Fibroblast of gingiva (primary cell): ENCODE results near the gene PTX4.

Source experiments
- DNase-seq: peaks from one replicate; pipeline ENCODE4 v3.0.0-alpha.2; 2011; ENCODE audit warnings: low read depth

PTX4 gene

GRCh38 chr16:1500465-1501150 lies 11.9 kb upstream of the PTX4 start:
- no peak for DNase-seq

GRCh38 chr16:1499756-1500464 lies 11.2 kb upstream of the PTX4 start:
- no peak for DNase-seq

- no peak for DNase-seq
These were observed 10.3 kb upstream of the PTX4 start for GRCh38 chr16:1498899-1499676.

- DNase-seq: no peak
These were observed 8.4 kb upstream of the PTX4 start for GRCh38 chr16:1497014-1497598.

DNA sequence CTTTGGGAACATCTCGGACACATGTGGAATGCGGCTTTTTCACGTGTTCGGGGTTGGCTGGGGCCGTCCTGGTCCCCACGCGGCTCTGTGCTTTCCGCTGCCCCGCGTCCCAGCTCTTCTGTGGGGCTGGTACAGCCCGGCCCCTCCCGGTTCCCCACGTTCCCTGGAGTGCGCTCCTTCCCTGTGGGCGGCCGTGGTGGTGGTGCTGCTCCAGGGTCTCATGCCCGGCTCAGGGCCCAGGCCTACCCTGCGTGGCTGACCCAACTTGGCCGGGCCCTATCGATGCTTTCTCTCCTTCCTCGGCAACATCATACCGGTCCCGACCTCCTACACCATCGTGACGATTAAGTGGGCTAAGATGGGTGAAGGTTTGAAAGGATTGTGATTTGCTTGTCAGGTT lies 7.7 kb upstream of the PTX4 start:
- no peak for DNase-seq

DNA sequence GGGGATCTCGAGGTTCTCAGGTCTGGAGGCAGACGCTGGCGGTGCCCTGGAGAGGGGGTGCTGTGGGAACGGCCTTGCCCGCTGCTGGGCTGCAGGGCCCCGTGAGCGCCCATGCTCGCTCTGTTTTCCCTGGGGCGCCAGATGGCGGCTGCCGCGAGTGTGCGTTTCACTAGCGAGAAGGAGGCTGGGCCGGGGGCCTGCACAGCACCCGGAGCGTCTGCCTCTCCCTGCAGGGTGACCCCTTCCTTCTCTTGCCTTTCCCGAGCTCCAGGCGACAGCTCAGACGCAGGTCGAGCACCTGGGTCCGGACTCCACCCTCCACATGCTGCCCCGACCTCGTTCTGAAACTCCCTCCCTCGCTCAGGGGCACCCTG lies 7.1 kb upstream of the PTX4 start:
- DNase-seq: no peak

DNA sequence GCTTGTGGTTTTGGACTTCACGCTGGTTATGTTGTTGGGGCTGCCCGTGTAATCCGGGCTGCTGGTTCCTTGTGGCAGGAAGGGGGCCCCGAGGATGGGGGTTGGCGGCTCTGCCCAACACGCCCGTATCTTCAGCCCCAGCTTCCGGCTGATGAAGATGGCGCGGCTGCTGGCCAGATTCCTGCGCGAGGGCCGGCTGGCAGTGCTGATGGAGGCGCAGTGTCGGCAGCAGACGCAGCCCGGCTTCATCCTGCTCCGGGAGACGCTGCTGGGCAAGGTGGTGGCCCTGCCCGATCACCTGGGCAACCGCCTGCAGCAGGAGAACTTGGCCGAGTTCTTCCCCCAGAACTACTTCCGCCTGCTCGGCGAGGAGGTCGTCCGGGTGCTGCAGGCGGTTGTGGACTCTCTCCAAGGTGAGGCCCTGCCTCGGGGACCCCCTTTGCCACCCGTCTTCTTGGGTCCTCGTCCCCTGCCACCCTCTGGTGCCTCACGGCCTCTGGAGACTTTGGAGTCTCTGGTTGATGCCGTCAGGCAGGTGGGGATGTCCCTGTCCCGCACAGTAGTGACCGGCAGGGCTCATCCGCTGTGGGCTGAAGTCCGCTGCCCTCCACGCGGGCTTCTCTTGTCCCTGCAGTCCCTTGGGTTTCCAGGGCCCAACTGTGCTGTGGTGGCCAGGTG lies 6.6 kb upstream of the PTX4 start:
- DNase-seq: no peak

GRCh38 chr16:1494711-1495110 lies 6.0 kb upstream of the PTX4 start:
- DNase-seq: no peak

DNA sequence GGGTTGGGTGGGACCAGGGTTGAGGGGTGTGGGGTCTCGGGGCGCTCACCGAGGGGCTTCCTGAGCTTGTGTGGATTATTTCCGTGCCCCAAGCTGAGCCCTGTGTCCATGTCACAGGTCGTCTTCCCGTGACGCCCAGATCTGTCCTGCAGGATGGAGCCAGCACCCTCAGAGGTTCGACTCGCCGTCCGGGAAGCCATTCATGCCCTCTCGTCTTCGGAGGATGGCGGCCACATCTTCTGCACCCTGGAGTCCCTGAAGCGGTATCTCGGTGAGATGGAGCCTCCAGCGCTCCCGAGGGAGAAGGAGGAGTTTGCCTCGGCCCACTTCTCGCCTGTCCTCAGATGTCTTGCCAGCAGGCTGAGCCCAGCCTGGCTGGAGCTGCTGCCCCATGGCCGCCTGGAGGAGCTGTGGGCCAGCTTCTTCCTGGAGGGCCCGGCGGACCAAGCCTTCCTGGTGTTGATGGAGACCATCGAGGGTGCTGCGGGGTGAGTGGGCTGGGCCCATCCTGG lies 5.4 kb upstream of the PTX4 start:
- DNase-seq: peak; percentile 83

- DNase-seq: no peak
These were observed 5.0 kb upstream of the PTX4 start for GRCh38 chr16:1493746-1494094.

GRCh38 chr16:1492923-1493745 lies 4.4 kb upstream of the PTX4 start, which contains the start of gene TELO2:
Gene TELO2 (plus strand): TSS chr16:1493360. CDS start chr16:1494282, 922 bp downstream.
- peak; percentile 65 for DNase-seq

- no peak for DNase-seq
These were observed 3.6 kb upstream of the PTX4 start for GRCh38 chr16:1492082-1492922.

DNA sequence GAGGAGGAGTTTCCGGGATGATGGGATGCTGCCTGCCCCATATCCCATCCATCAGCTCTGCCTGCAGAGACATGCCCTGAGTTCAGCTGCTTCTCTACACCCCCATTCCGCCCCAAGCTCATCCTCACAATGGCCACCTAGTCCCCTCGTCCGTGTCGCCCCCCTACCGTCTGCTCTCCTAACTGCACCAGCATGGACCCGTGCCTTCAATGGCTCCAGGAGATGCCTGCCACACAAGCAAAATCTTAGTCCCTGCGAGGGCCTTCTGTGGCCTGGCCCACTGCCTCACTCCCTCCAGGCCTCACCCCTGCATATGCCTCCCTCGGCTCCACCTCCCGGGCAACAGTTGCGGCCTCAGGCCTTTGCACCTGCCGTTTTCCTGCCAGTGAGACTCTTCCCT lies 2.6 kb upstream of the PTX4 start:
- DNase-seq: no peak

DNA sequence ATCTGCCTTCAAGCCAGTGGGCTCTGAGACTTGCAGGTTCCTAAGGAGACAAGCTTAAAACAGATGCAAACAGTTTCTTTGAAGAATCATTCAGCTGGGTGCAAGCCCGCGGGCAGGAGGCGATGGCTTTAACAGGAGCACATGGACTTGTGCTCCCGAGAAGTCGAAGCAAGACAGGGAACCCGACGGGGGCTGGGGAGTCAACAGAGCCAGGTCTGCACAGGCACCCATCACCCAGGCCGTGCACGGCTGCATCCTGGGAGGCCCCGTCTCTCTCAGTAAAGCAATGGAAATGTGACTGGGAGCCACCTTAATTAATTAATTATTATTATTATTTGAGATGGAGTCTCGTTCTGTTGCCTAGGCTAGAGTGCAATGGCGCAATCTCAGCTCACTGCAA lies 333 bp upstream of the PTX4 start:
- DNase-seq: no peak

GRCh38 chr16:1488054-1488601 lies 616 bp downstream of the PTX4 start:
- no peak for DNase-seq

DNA sequence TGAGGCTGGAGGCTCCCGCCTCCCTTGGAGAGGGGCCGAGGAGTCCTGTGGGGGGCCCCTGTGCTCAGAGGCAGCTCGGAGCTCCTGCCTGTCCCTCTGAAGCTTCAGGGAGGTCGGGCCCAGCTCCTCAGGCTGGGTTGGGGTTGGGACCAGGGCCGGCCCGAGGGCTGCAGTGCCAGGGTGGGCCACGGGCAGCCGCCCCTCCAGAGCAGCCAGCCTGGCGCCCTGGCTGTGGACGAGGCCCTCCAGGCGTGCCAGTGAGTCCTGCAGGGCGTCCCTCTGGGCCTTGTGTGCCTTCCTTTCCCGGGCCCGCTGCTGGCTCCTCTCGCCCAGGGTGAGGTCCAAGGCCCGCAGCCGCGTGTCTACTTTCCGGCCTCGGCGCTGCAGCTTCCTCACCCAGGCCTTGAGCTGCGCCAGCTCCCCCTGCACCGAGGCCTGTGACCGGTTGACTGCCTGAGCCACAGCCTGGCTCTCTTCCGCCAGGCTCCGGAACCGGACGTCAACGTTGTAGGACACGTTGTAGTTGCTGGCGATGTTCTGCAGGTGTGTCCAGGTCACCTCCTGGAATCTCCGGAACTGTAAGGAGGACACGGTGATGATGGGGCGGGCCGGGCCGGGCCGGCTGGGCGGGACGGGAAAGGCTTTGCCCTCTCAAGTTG lies 1.2 kb downstream of the PTX4 start:
- DNase-seq: no peak

DNA sequence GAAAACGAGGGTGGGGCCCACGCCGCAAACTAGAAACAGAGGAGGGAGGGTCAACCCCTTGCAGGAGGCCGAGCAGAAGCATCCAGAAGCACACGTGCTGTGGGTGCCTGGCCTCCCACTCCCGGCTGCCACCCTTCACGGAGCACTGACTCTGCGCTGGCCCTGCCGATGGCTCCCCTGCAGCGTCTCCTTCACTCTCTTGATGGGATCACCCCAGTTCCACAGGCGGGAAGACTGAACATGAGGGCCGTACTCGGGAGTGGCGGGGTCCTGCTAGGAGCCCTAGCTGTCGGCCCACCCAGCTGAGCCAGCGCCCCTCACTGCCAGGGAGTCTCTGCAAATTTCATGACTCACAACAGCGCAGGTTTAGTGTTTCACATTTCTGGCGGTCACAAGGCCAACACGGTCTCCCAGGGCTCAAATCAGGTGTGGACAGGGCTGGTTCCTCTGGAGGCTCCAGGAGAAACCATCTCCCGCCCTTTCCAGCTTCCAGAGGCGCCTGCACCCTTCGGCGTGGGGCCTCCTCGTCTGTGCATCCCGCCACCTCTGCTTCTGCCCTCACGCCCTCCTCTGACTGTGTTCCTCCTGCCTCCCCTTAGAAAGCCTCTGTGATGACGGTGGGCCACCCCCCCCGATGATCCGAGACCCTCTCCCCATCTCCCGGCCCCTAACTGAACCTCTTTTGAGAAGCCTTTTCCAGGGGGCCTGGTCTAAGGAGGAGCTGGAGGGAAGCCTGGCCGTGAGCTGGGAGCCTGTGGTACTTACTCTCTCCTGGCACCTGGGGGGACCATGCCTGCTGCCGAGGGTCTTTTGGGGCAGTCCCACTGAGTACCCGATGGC lies 2.0 kb downstream of the PTX4 start:
- no peak for DNase-seq

- no peak for DNase-seq
These were observed 2.8 kb downstream of the PTX4 start for GRCh38 chr16:1485847-1486496.
